ENCODE measurements around the gene CNTROB. TPM values are rescaled to one million over a fixed set of nuclear protein-coding genes. Genes with fewer than 3 reads are reported as not detected.

Gene CNTROB
- polyA plus RNA-seq, 1 donor from 2014 or later, result 48.7 TPM

- Histone ChIP-seq H4K20me1 (ENCODE audit: insufficient read depth) (no peaks in the 10 kb centered on the region), H3K36me3 (ENCODE audit: insufficient read depth, low read length) (no peaks in the 10 kb centered on the region)
These were observed 55.3 kb downstream of the CNTROB start for GRCh38 chr17:7987112-7987893.

DNA sequence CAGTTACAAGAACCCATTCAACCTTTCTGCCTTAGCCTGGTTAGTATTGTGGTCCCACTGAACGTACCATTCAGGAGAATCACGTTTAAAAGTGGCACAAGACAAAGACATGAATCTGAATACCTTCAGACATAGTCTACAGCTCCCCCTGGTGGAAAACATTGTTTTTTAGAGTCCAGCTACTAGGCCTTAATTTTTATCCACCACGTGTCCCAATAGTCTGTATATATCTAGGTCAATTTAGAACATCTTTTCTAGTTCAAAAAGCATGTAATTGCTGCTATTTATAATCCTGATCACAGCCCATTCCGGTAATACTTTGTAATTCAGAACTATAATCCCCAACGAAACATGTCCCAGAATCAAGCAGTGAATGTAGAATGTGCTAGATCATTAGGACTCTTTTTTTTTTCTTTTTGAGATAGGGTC, 56.8 kb downstream of the CNTROB start:
- no peak overlapping the region for H3K27ac ChIP-seq (ENCODE audit: low read length)
- no peak for TF ChIP-seq EZH2 (IDR thresholded peaks at IDR 0.05; ENCODE audit: borderline replicate concordance, insufficient read depth, low read length, poor library complexity, severe bottlenecking)
- TF ChIP-seq TAF1 (IDR thresholded peaks at IDR 0.05; ENCODE audit: low read depth), result no peak
- TF ChIP-seq, protein P1, sequence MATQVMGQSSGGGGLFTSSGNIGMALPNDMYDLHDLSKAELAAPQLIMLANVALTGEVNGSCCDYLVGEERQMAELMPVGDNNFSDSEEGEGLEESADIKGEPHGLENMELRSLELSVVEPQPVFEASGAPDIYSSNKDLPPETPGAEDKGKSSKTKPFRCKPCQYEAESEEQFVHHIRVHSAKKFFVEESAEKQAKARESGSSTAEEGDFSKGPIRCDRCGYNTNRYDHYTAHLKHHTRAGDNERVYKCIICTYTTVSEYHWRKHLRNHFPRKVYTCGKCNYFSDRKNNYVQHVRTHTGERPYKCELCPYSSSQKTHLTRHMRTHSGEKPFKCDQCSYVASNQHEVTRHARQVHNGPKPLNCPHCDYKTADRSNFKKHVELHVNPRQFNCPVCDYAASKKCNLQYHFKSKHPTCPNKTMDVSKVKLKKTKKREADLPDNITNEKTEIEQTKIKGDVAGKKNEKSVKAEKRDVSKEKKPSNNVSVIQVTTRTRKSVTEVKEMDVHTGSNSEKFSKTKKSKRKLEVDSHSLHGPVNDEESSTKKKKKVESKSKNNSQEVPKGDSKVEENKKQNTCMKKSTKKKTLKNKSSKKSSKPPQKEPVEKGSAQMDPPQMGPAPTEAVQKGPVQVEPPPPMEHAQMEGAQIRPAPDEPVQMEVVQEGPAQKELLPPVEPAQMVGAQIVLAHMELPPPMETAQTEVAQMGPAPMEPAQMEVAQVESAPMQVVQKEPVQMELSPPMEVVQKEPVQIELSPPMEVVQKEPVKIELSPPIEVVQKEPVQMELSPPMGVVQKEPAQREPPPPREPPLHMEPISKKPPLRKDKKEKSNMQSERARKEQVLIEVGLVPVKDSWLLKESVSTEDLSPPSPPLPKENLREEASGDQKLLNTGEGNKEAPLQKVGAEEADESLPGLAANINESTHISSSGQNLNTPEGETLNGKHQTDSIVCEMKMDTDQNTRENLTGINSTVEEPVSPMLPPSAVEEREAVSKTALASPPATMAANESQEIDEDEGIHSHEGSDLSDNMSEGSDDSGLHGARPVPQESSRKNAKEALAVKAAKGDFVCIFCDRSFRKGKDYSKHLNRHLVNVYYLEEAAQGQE (IDR thresholded peaks at IDR 0.05; ENCODE audit: borderline replicate concordance), result no peak
- TF ChIP-seq RAD21 (conservative IDR thresholded peaks at IDR 0.05), result peak; percentile 83
- TF ChIP-seq MXI1 (conservative IDR thresholded peaks at IDR 0.05; ENCODE audit: poor library complexity, severe bottlenecking), result no peak
- no peak for TF ChIP-seq POLR2AphosphoS5 (IDR thresholded peaks at IDR 0.05)
- TF ChIP-seq SMC3 (conservative IDR thresholded peaks at IDR 0.05; ENCODE audit: poor library complexity), result peak; percentile 86
- TF ChIP-seq, protein P2, sequence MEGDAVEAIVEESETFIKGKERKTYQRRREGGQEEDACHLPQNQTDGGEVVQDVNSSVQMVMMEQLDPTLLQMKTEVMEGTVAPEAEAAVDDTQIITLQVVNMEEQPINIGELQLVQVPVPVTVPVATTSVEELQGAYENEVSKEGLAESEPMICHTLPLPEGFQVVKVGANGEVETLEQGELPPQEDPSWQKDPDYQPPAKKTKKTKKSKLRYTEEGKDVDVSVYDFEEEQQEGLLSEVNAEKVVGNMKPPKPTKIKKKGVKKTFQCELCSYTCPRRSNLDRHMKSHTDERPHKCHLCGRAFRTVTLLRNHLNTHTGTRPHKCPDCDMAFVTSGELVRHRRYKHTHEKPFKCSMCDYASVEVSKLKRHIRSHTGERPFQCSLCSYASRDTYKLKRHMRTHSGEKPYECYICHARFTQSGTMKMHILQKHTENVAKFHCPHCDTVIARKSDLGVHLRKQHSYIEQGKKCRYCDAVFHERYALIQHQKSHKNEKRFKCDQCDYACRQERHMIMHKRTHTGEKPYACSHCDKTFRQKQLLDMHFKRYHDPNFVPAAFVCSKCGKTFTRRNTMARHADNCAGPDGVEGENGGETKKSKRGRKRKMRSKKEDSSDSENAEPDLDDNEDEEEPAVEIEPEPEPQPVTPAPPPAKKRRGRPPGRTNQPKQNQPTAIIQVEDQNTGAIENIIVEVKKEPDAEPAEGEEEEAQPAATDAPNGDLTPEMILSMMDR (IDR thresholded peaks at IDR 0.05; ENCODE audit: poor library complexity, severe bottlenecking), result peak; percentile 87
- TF ChIP-seq EP300 (conservative IDR thresholded peaks at IDR 0.05; ENCODE audit: poor library complexity, severe bottlenecking), result no peak
- no peak overlapping the region for H3K4me3 ChIP-seq (ENCODE audit: low read length)
- no peak overlapping the region for H2AFZ ChIP-seq (ENCODE audit: low read depth, low read length)
- no peak overlapping the region for H3K4me2 ChIP-seq (ENCODE audit: low read length)
- H4K20me1 ChIP-seq (ENCODE audit: insufficient read depth), result no peaks in the 10 kb centered on the region
- no peaks in the 10 kb centered on the region for H3K9me2 ChIP-seq (ENCODE audit: insufficient read depth, low read length)
- H3K79me2 ChIP-seq (replicated peaks; ENCODE audit: insufficient read depth, low read length), result no peaks in the 10 kb centered on the region
- H3K27me3 ChIP-seq (ENCODE audit: insufficient read depth, low read depth, low read length), result no peaks in the 10 kb centered on the region
- H3K9ac ChIP-seq (ENCODE audit: low read length), result no peak overlapping the region
- no peaks in the 10 kb centered on the region for H3F3A ChIP-seq (ENCODE audit: insufficient read depth, low read length, poor library complexity, severe bottlenecking)
- no peaks in the 10 kb centered on the region for H3K36me3 ChIP-seq (ENCODE audit: insufficient read depth, low read length)
- no peaks in the 10 kb centered on the region for H3K9me3 ChIP-seq (ENCODE audit: low read length)

More at GRCh38 chr17:7987112-7987893, 55.3 kb downstream of the CNTROB start:
- H3K27ac ChIP-seq (ENCODE audit: low read length), result no peak overlapping the region
- H3K9me2 ChIP-seq (ENCODE audit: insufficient read depth, low read length), result no peaks in the 10 kb centered on the region
- H3F3A ChIP-seq (ENCODE audit: insufficient read depth, low read length, poor library complexity, severe bottlenecking), result no peaks in the 10 kb centered on the region
- H3K4me2 ChIP-seq (ENCODE audit: low read length), result no peak overlapping the region
- H2AFZ ChIP-seq (ENCODE audit: low read depth, low read length), result no peak overlapping the region
- H3K79me2 ChIP-seq (replicated peaks; ENCODE audit: insufficient read depth, low read length), result no peaks in the 10 kb centered on the region
- no peaks in the 10 kb centered on the region for H3K9me3 ChIP-seq (ENCODE audit: low read length)
- H3K9ac ChIP-seq (ENCODE audit: low read length), result no peak overlapping the region
- no peak for TF ChIP-seq EP300 (conservative IDR thresholded peaks at IDR 0.05; ENCODE audit: poor library complexity, severe bottlenecking)
- TF ChIP-seq, protein P1 (IDR thresholded peaks at IDR 0.05; ENCODE audit: borderline replicate concordance), result no peak
- TF ChIP-seq, protein P2 (IDR thresholded peaks at IDR 0.05; ENCODE audit: poor library complexity, severe bottlenecking), result no peak
- no peak for TF ChIP-seq RAD21 (conservative IDR thresholded peaks at IDR 0.05)
- no peak for TF ChIP-seq TAF1 (IDR thresholded peaks at IDR 0.05; ENCODE audit: low read depth)
- TF ChIP-seq POLR2AphosphoS5 (IDR thresholded peaks at IDR 0.05), result no peak
- TF ChIP-seq EZH2 (IDR thresholded peaks at IDR 0.05; ENCODE audit: borderline replicate concordance, insufficient read depth, low read length, poor library complexity, severe bottlenecking), result no peak
- no peak for TF ChIP-seq MXI1 (conservative IDR thresholded peaks at IDR 0.05; ENCODE audit: poor library complexity, severe bottlenecking)
- no peak for TF ChIP-seq SMC3 (conservative IDR thresholded peaks at IDR 0.05; ENCODE audit: poor library complexity)
- H3K4me3 ChIP-seq (ENCODE audit: low read length), result no peak overlapping the region
- no peaks in the 10 kb centered on the region for H3K27me3 ChIP-seq (ENCODE audit: insufficient read depth, low read depth, low read length)

All from neural cell (in vitro differentiated cells).